Endothelial cell (in vitro differentiated cells): ENCODE results near the gene AKAP6. TPM values are rescaled to one million over a fixed set of nuclear protein-coding genes. Genes with fewer than 3 reads are reported as not detected.

ENCODE experiments used
- DNase-seq: peaks from one replicate; pipeline ENCODE4 v3.0.0; 2021; ENCODE audit warnings: low spot score
- H3K27ac Mint-ChIP-seq: one replicate; pipeline ENCODE4 v1.8.0; 2021; ENCODE audit warnings: mixed read lengths, inconsistent platforms; ENCODE audit not compliant: unreplicated experiment
- H3K27me3 Mint-ChIP-seq: one replicate; pipeline ENCODE4 v1.8.0; 2021; ENCODE audit warnings: mild to moderate bottlenecking, moderate library complexity, mixed read lengths, inconsistent platforms; ENCODE audit not compliant: unreplicated experiment
- H3K36me3 Mint-ChIP-seq: one replicate; pipeline ENCODE4 v1.8.0; 2021; ENCODE audit warnings: mild to moderate bottlenecking, low read depth, mixed read lengths, inconsistent platforms; ENCODE audit not compliant: unreplicated experiment
- H3K4me1 Mint-ChIP-seq: one replicate; pipeline ENCODE4 v1.8.0; 2021; ENCODE audit warnings: mild to moderate bottlenecking, mixed read lengths, inconsistent platforms; ENCODE audit not compliant: unreplicated experiment
- H3K4me3 Mint-ChIP-seq: one replicate; pipeline ENCODE4 v1.8.0; 2021; ENCODE audit warnings: mild to moderate bottlenecking, mixed read lengths, inconsistent platforms; ENCODE audit not compliant: unreplicated experiment
- H3K9me3 Mint-ChIP-seq: one replicate; pipeline ENCODE4 v1.8.0; 2021; ENCODE audit warnings: mixed read lengths, inconsistent platforms; ENCODE audit not compliant: unreplicated experiment
- total RNA-seq: library from RNA; stranded (reverse); fragmentation: NEBNext Ultra II Directional; extraction: Animal tissue kit (Norgen Biotek cat#: 25700); gene quantifications from one replicate; pipeline ENCODE4 v1.2.1, GENCODE V29; 2021; ENCODE audit not compliant: unreplicated experiment
- TF ChIP-seq, protein P1 (sequence below): fragments of 200-600 bp; sonication (generic); IDR thresholded peaks from one replicate; pipeline ENCODE4 v1.5.0; 2021; ENCODE audit warnings: antibody characterized with exemption; ENCODE audit not compliant: unreplicated experiment

The AKAP6 gene
- total RNA-seq, 1 donor from 2014 or later: 4.4 TPM

DNA sequence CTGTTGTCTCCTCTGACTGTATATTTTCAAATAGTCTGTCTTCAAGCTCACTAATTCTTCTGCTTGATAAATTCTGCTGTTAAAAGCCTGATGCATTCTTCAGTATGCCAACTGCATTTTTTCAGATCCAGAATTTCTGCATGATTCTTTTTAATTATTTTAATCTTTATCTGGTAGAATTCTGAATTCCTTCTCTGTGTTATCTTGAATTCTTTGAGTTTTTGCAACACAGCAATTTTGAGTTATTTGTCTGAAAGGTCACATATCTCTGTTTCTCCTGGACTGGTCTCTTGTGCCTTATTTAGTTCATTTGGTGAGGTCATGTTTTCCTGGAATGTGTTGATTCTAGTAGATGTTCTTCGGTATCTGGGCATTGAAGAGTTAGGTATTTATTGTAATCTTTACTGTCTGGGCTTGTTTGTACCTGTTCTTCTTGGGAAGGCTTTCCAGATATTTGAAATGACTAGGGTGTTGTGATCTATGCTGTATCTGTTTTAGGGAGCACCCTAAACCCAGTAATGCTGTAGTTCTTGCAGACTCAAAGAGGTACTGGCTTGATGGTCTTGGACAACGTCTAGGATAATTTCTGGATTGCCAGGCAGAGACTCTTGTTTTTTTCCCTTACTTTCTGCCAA lies 415.8 kb downstream of the AKAP6 start:
- Mint-ChIP-seq H3K27ac (no peak overlapping the region), H3K4me1 (no peaks in the 10 kb centered on the region), H3K27me3 (peaks cover 3% of the 10 kb centered on the region), H3K9me3 (no peaks in the 10 kb centered on the region), H3K4me3 (no peak overlapping the region), H3K36me3 (no peaks in the 10 kb centered on the region)
- DNase-seq: no peak
- TF ChIP-seq, protein P1, sequence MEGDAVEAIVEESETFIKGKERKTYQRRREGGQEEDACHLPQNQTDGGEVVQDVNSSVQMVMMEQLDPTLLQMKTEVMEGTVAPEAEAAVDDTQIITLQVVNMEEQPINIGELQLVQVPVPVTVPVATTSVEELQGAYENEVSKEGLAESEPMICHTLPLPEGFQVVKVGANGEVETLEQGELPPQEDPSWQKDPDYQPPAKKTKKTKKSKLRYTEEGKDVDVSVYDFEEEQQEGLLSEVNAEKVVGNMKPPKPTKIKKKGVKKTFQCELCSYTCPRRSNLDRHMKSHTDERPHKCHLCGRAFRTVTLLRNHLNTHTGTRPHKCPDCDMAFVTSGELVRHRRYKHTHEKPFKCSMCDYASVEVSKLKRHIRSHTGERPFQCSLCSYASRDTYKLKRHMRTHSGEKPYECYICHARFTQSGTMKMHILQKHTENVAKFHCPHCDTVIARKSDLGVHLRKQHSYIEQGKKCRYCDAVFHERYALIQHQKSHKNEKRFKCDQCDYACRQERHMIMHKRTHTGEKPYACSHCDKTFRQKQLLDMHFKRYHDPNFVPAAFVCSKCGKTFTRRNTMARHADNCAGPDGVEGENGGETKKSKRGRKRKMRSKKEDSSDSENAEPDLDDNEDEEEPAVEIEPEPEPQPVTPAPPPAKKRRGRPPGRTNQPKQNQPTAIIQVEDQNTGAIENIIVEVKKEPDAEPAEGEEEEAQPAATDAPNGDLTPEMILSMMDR: no peak

DNA sequence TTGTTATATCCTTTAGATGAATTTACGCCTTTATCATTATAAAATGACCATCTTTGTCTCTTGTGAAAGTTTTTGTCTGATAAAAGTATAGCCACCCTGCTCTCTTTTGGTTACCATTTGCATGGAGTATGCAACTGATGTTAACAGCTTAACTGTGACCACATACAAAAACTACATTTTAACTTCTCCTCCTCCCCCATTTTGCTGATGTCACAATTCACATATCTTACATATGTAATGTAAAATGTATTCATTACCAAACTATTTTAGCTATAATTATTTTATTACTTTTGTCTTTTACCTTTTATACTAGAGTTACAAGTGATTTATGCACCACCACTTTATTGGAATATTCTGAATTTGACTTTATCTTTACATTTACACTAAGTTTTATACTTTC lies 425.1 kb downstream of the AKAP6 start:
- no peaks in the 10 kb centered on the region for H3K36me3 Mint-ChIP-seq
- H3K4me1 Mint-ChIP-seq: no peaks in the 10 kb centered on the region
- H3K27ac Mint-ChIP-seq: no peak overlapping the region
- H3K27me3 Mint-ChIP-seq: peaks cover 3% of the 10 kb centered on the region
- no peak overlapping the region for H3K4me3 Mint-ChIP-seq
- H3K9me3 Mint-ChIP-seq: no peaks in the 10 kb centered on the region
- TF ChIP-seq, protein P1: no peak
- no peak for DNase-seq

DNA sequence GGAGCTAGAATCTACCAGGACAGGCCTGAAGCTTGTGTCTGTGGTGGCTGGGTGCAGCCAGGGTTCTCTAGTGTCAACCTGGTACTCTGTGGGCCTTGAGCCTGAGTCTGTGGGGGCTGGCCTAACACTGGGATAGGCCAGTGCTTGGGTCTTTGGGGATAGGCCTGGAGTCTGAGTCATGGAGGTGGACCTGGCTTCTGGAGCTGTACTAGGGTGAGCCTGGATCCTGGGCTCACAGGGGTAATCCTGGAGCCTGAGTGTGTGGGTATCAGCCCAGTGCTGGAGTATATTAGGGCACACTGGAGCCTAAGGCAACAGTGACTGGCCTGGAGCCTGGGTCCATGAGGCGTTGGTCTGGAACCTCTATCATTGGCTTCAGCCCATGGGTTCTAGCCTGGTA lies 427.1 kb downstream of the AKAP6 start:
- H3K36me3 Mint-ChIP-seq: no peaks in the 10 kb centered on the region
- H3K27ac Mint-ChIP-seq: no peak overlapping the region
- peaks cover 2% of the 10 kb centered on the region for H3K4me1 Mint-ChIP-seq
- peaks cover 3% of the 10 kb centered on the region for H3K27me3 Mint-ChIP-seq
- H3K4me3 Mint-ChIP-seq: no peak overlapping the region
- TF ChIP-seq, protein P1: no peak
- H3K9me3 Mint-ChIP-seq: no peaks in the 10 kb centered on the region
- no peak for DNase-seq

DNA sequence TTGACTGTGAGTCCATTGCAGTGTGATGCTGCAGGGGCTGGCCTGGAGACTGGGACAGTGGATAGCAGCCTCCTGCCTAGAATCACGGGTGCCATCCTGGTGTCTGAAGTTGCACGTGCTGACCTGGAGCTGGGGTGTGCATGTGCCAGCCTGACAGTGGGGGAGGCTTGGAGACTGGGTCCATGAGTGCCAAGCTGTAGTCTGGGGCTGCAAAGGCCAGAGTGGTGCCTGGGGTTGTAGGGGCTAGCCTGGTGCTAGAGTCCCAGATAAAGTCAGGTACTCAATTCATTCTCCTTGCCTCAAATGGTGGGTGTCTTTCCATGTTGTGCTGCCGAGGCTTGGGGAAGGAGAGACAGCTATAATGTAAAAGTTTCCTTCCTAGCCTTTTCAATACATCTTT lies 427.7 kb downstream of the AKAP6 start:
- no peak overlapping the region for H3K27ac Mint-ChIP-seq
- TF ChIP-seq, protein P1: no peak
- peaks cover 3% of the 10 kb centered on the region for H3K27me3 Mint-ChIP-seq
- H3K9me3 Mint-ChIP-seq: no peaks in the 10 kb centered on the region
- H3K36me3 Mint-ChIP-seq: no peaks in the 10 kb centered on the region
- no peak for DNase-seq
- no peak overlapping the region for H3K4me3 Mint-ChIP-seq
- peaks cover 8% of the 10 kb centered on the region for H3K4me1 Mint-ChIP-seq

DNA sequence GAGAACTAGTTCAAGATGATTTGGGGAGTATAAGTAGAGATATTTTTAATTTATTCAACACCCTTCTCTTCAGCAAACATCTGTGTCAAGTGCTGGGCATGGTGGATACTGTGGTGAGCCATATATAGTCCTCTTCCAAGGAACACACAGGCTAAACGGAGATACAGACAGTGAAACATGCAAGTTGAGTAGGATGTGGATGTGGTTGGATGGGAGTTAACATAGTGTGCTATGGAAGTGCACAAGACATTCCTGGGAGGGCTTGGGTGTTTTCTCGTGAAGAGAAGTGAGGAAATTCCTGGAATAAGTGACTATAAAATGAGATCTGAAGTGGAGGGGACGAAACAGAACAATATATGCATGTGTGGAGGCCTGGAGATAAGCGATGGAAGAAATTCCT lies 428.5 kb downstream of the AKAP6 start:
- no peaks in the 10 kb centered on the region for H3K36me3 Mint-ChIP-seq
- peaks cover 8% of the 10 kb centered on the region for H3K4me1 Mint-ChIP-seq

More for the DNA sequence above, 428.5 kb downstream of the AKAP6 start:
- TF ChIP-seq, protein P1: no peak
- Mint-ChIP-seq H3K9me3 (no peaks in the 10 kb centered on the region), H3K27ac (no peak overlapping the region), H3K4me3 (no peak overlapping the region), H3K27me3 (peaks cover 3% of the 10 kb centered on the region)
- no peak for DNase-seq
